Activated T-helper 1 cell treated with anti-CD3 and anti-CD28 coated beads, Interleukin-12 subunit alpha, Interleukin-12 subunit beta, Interleukin-2, Interleukin-4 antibody, amounts not matched to agents 30 ng/mL and 10 ng/mL and 1 ng/mL, durations not matched to agents 14 hours and 24 hours and 36 hours (primary cell): ENCODE results near the gene GZMH. TPM values are rescaled to one million over a fixed set of nuclear protein-coding genes. Genes with fewer than 3 reads are reported as not detected.
"Not testable (repeated sequence)": the region's sequence is repeated elsewhere in the genome, so short reads cannot be mapped to it uniquely, and the experiment has no call there.

Experiments
- DNase-seq: peaks from one replicate; pipeline ENCODE4 v3.0.0; 2021; ENCODE audit warnings: low spot score
- H3K27ac Mint-ChIP-seq: one replicate; pipeline ENCODE4 v1.8.0; 2021; ENCODE audit warnings: mild to moderate bottlenecking, mixed read lengths
- H3K27me3 Mint-ChIP-seq: one replicate; pipeline ENCODE4 v1.8.0; 2022; ENCODE audit warnings: mild to moderate bottlenecking, moderate library complexity, mixed read lengths; ENCODE audit not compliant: insufficient read depth
- H3K36me3 Mint-ChIP-seq: one replicate; pipeline ENCODE4 v1.8.0; 2021; ENCODE audit warnings: low read depth, mixed read lengths
- H3K4me1 Mint-ChIP-seq: one replicate; pipeline ENCODE4 v1.8.0; 2021; ENCODE audit warnings: low read depth, mixed read lengths
- H3K4me3 Mint-ChIP-seq: one replicate; pipeline ENCODE4 v1.8.0; 2021; ENCODE audit warnings: mild to moderate bottlenecking, moderate library complexity, mixed read lengths
- H3K9me3 Mint-ChIP-seq: one replicate; pipeline ENCODE4 v1.8.0; 2021; ENCODE audit warnings: mixed read lengths
- intact Hi-C: fragments of 100-400 bp; cut with micrococcal nuclease; formaldehyde crosslinking; loops from one replicate; pipeline ENCODE4 v1.15.1; 2024
- total RNA-seq: library from RNA; stranded (reverse); gene quantifications from 2 replicates; pipeline ENCODE4 v1.2.3, GENCODE V29; 2022

GZMH gene
- 35.7 and 35.9 TPM in 2 replicates for total RNA-seq

GRCh38 chr14:24609655-24610344, at the start of gene GZMH:
GZMH (minus strand) TSS chr14:24609685; CDS start chr14:24609613, 72 bp downstream.
- intact Hi-C loops: loop anchor here (1.0 to 10.0 kb wide), 4 partner anchors 21 to 195 kb away; no protein-coding TSS in a partner anchor
- peaks cover 8% of the 10 kb centered on the region for H3K36me3 Mint-ChIP-seq
- peak within 1 kb of the TSS; percentile 65 for H3K4me3 Mint-ChIP-seq
- peak within 1 kb of the TSS; percentile 87 for H3K27ac Mint-ChIP-seq
- no peaks in the 10 kb centered on the region for H3K27me3 Mint-ChIP-seq
- DNase-seq: no peak
- H3K9me3 Mint-ChIP-seq: peaks cover 3% of the 10 kb centered on the region
- peaks cover 85% of the 10 kb centered on the region for H3K4me1 Mint-ChIP-seq

- H3K27ac Mint-ChIP-seq, DNase-seq, H3K4me3 Mint-ChIP-seq, intact Hi-C loops, H3K27me3 Mint-ChIP-seq, H3K4me1 Mint-ChIP-seq: not testable (repeated sequence)
- peaks cover 46% of the 10 kb centered on the region for H3K9me3 Mint-ChIP-seq
- peaks cover 14% of the 10 kb centered on the region for H3K36me3 Mint-ChIP-seq
Observed at GRCh38 chr14:24648361-24648760, 38.9 kb upstream of the GZMH start.

GRCh38 chr14:24639905-24640304, 30.4 kb upstream of the GZMH start:
- intact Hi-C loops: no loop called here
- no peak overlapping the region for H3K4me3 Mint-ChIP-seq

GRCh38 chr14:24639270-24639669, 29.8 kb upstream of the GZMH start:
- no peak for DNase-seq
- Mint-ChIP-seq H3K9me3 (peaks cover 9% of the 10 kb centered on the region), H3K4me3 (no peak overlapping the region), H3K27me3 (no peaks in the 10 kb centered on the region), H3K4me1 (peaks cover 65% of the 10 kb centered on the region), H3K36me3 (peaks cover 25% of the 10 kb centered on the region), H3K27ac (peak overlapping the region; percentile 56)
- intact Hi-C loops: no loop called here

More at GRCh38 chr14:24639905-24640304, 30.4 kb upstream of the GZMH start:
- H3K4me1 Mint-ChIP-seq: peaks cover 59% of the 10 kb centered on the region
- no peaks in the 10 kb centered on the region for H3K27me3 Mint-ChIP-seq
- no peak for DNase-seq
- peaks cover 23% of the 10 kb centered on the region for H3K36me3 Mint-ChIP-seq
- peaks cover 9% of the 10 kb centered on the region for H3K9me3 Mint-ChIP-seq
- peak overlapping the region; percentile 56 for H3K27ac Mint-ChIP-seq

- Mint-ChIP-seq H3K9me3 (peaks cover 9% of the 10 kb centered on the region), H3K36me3 (peaks cover 63% of the 10 kb centered on the region), H3K4me1 (peaks cover 85% of the 10 kb centered on the region), H3K27ac (peak within 1 kb of the TSS; percentile 97), H3K27me3 (no peaks in the 10 kb centered on the region), H3K4me3 (peak within 1 kb of the TSS; percentile 94)
- DNase-seq: peak; percentile 76
- intact Hi-C loops: loop anchor here (1.0 to 2.0 kb wide), 6 partner anchors 19 to 59 kb away; no protein-coding TSS in a partner anchor
Observed at GRCh38 chr14:24634158-24634557, 24.7 kb upstream of the GZMH start, which contains the start of gene GZMB. GZMB (minus strand) TSS chr14:24634190; CDS start chr14:24634160, 30 bp downstream.

GRCh38 chr14:24633353-24633752, 23.9 kb upstream of the GZMH start:
- peak overlapping the region; percentile 97 for H3K27ac Mint-ChIP-seq
- DNase-seq: no peak
- no peaks in the 10 kb centered on the region for H3K27me3 Mint-ChIP-seq
- peaks cover 4% of the 10 kb centered on the region for H3K9me3 Mint-ChIP-seq
- intact Hi-C loops: no loop called here
- H3K4me1 Mint-ChIP-seq: peaks cover 80% of the 10 kb centered on the region
- peak overlapping the region; percentile 94 for H3K4me3 Mint-ChIP-seq
- peaks cover 58% of the 10 kb centered on the region for H3K36me3 Mint-ChIP-seq

- Mint-ChIP-seq H3K4me3 (peak overlapping the region; percentile 94), H3K27ac (peak overlapping the region; percentile 97), H3K9me3 (peaks cover 4% of the 10 kb centered on the region), H3K27me3 (no peaks in the 10 kb centered on the region), H3K4me1 (peaks cover 80% of the 10 kb centered on the region), H3K36me3 (peaks cover 60% of the 10 kb centered on the region)
- no peak for DNase-seq
- intact Hi-C loops: no loop called here
Observed at GRCh38 chr14:24632761-24633160, 23.3 kb upstream of the GZMH start.

- Mint-ChIP-seq H3K4me3 (peak overlapping the region; percentile 94), H3K4me1 (peaks cover 80% of the 10 kb centered on the region)
- intact Hi-C loops: no loop called here
Observed at GRCh38 chr14:24632336-24632735, 22.9 kb upstream of the GZMH start.

GRCh38 chr14:24631749-24632335, 22.4 kb upstream of the GZMH start:
- peak overlapping the region; percentile 94 for H3K4me3 Mint-ChIP-seq
- H3K27me3 Mint-ChIP-seq: no peaks in the 10 kb centered on the region
- peak overlapping the region; percentile 97 for H3K27ac Mint-ChIP-seq
- H3K36me3 Mint-ChIP-seq: peaks cover 63% of the 10 kb centered on the region
- intact Hi-C loops: no loop called here
- H3K9me3 Mint-ChIP-seq: peaks cover 4% of the 10 kb centered on the region
- peaks cover 77% of the 10 kb centered on the region for H3K4me1 Mint-ChIP-seq
- DNase-seq: no peak

More at GRCh38 chr14:24632336-24632735, 22.9 kb upstream of the GZMH start:
- peaks cover 4% of the 10 kb centered on the region for H3K9me3 Mint-ChIP-seq
- no peaks in the 10 kb centered on the region for H3K27me3 Mint-ChIP-seq
- H3K27ac Mint-ChIP-seq: peak overlapping the region; percentile 97
- DNase-seq: no peak
- H3K36me3 Mint-ChIP-seq: peaks cover 63% of the 10 kb centered on the region

- peak overlapping the region; percentile 97 for H3K27ac Mint-ChIP-seq
- peaks cover 62% of the 10 kb centered on the region for H3K36me3 Mint-ChIP-seq
- no peak for DNase-seq
- intact Hi-C loops: loop anchor here (1.0 kb wide), 1 partner anchor 22 kb away; the partner anchor contains the start of gene GZMH
- no peaks in the 10 kb centered on the region for H3K27me3 Mint-ChIP-seq
- H3K9me3 Mint-ChIP-seq: no peaks in the 10 kb centered on the region
- peaks cover 70% of the 10 kb centered on the region for H3K4me1 Mint-ChIP-seq
- peak overlapping the region; percentile 94 for H3K4me3 Mint-ChIP-seq
Observed at GRCh38 chr14:24630872-24631477, 21.5 kb upstream of the GZMH start.

GRCh38 chr14:24630087-24630871, 20.8 kb upstream of the GZMH start:
- DNase-seq: no peak
- Mint-ChIP-seq H3K27ac (peak overlapping the region; percentile 97), H3K36me3 (peaks cover 67% of the 10 kb centered on the region), H3K4me3 (peak overlapping the region; percentile 94), H3K4me1 (peaks cover 72% of the 10 kb centered on the region), H3K27me3 (no peaks in the 10 kb centered on the region), H3K9me3 (no peaks in the 10 kb centered on the region)
- intact Hi-C loops: loop anchor here (1.0 kb wide), 1 partner anchor 21 kb away; the partner anchor contains the start of gene GZMH

- Mint-ChIP-seq H3K4me1 (peaks cover 72% of the 10 kb centered on the region), H3K27ac (peak overlapping the region; percentile 97), H3K27me3 (no peaks in the 10 kb centered on the region), H3K9me3 (no peaks in the 10 kb centered on the region), H3K4me3 (peak overlapping the region; percentile 94), H3K36me3 (peaks cover 70% of the 10 kb centered on the region)
- no peak for DNase-seq
- intact Hi-C loops: no loop called here
Observed at GRCh38 chr14:24629521-24629920, 20.0 kb upstream of the GZMH start.
